ENCODE data around the gene PDCL2.
A peak's percentile ranks its signal among the peaks of the same experiment; 100 is the strongest.

- peak; percentile 49 to 50 for TF ChIP-seq CTCF (conservative IDR thresholded peaks at IDR 0.05 in 1 of 2, IDR thresholded peaks at IDR 0.05 in 1 of 2; ENCODE audit: low read depth in 1 of 2, low read length in 2 of 2)
- TF ChIP-seq EZH2 (IDR thresholded peaks at IDR 0.05; ENCODE audit: low read length, missing control alignments) = no peak
These were observed 37.5 kb downstream of the PDCL2 start for GRCh38 chr4:55554453-55555030.
